ENCODE data around the gene SEC22A.

- TF ChIP-seq CTCF (IDR thresholded peaks at IDR 0.05; ENCODE audit: low read length) (no peak), EZH2 (IDR thresholded peaks at IDR 0.05; ENCODE audit: borderline replicate concordance, low read length) (no peak)
Measured at GRCh38 chr3:123165163-123165562, 36.6 kb upstream of the SEC22A start.
